Thoracic aorta (tissue), 2 donors: ENCODE results near the gene CWF19L1. TPM values are rescaled to one million over a fixed set of nuclear protein-coding genes. Genes with fewer than 3 reads are reported as not detected.
"Not testable (repeated sequence)": the region's sequence is repeated elsewhere in the genome, so short reads cannot be mapped to it uniquely, and the experiment has no call there.

Source experiments
- ATAC-seq: fragments of 150-250 bp; one replicate; pipeline ENCODE4 v1.8.0; 2017; ENCODE audit warnings: low read depth; ENCODE audit not compliant: insufficient number of reproducible peaks, low FRiP score
- DNase-seq: peaks from one replicate; pipeline ENCODE4 v3.0.0-alpha.2; 2020; ENCODE audit warnings: low spot score
- H3K27ac ChIP-seq, 2 donors: fragments of 200-600 bp; sonication (generic); 1 replicate in 1 of 2; 2 replicates in 1 of 2; pipeline ENCODE4 v1.5.1; 2016; ENCODE audit warnings: mild to moderate bottlenecking in 2 of 2, moderate library complexity in 2 of 2
- H3K27me3 ChIP-seq: fragments of 200-600 bp; sonication (generic); replicated peaks from 2 replicates; pipeline ENCODE4 v1.6.0; 2016; ENCODE audit warnings: mild to moderate bottlenecking; ENCODE audit not compliant: insufficient read depth
- H3K36me3 ChIP-seq: fragments of 200-600 bp; sonication (generic); one replicate; pipeline ENCODE4 v1.5.1; 2016
- H3K4me1 ChIP-seq, 2 donors: fragments of 200-600 bp; sonication (generic); 1 replicate in 1 of 2; 2 replicates in 1 of 2; pipeline versions ENCODE4 v1.5.1 to v1.6.0; 2016; ENCODE audit warnings: low read depth in 2 of 2, mild to moderate bottlenecking in 1 of 2; ENCODE audit not compliant: control insufficient read depth in 1 of 2
- H3K4me3 ChIP-seq: fragments of 200-600 bp; sonication (generic); 2 replicates; pipeline ENCODE4 v1.5.1; 2016; ENCODE audit warnings: mild to moderate bottlenecking
- H3K9me3 ChIP-seq: fragments of 200-600 bp; sonication (generic); 2 replicates; pipeline ENCODE4 v1.5.1; 2016
- total RNA-seq, 2 donors: library from RNA; depleted of rRNA; stranded (reverse); fragments of >200 nt; gene quantifications; one replicate each; pipeline versions ENCODE4 v1.1.0 to v1.2.3, GENCODE V29; 2016
- TF ChIP-seq, protein P1 (sequence below): fragments of 200-600 bp; sonication (generic); IDR thresholded peaks from one replicate; pipeline ENCODE4 v1.5.1; 2019; ENCODE audit warnings: antibody characterized with exemption

The CWF19L1 gene
- total RNA-seq, 2 donors from 2014 or later = 19.5 to 27.2 TPM

DNA sequence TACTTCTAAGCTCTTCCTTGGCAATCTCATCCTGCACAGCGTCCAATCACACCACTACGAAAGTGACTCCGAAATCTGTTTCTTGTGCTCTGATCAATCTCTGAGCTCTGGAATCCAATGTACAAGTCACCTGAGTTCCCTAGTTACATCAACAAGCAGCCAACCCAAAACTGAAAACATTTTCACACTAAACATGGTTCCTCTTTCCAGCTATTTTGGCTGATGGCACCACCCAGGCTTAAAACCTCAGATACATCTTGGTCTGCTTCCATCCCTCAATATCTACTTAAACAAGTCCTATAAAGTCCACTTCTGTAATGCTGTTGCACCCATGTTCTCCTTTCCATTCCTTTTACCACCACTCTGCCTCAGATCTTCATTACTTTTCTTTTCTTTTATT lies 15.5 kb upstream of the CWF19L1 start:
- Histone ChIP-seq H3K9me3 (no peaks in the 10 kb centered on the region), H3K27me3 (no peaks in the 10 kb centered on the region), H3K4me1 (peaks cover 17 to 41% of the 10 kb centered on the region in 2 donors), H3K27ac (no peak overlapping the region), H3K4me3 (no peak overlapping the region), H3K36me3 (peaks cover 15% of the 10 kb centered on the region)
- TF ChIP-seq, protein P1, sequence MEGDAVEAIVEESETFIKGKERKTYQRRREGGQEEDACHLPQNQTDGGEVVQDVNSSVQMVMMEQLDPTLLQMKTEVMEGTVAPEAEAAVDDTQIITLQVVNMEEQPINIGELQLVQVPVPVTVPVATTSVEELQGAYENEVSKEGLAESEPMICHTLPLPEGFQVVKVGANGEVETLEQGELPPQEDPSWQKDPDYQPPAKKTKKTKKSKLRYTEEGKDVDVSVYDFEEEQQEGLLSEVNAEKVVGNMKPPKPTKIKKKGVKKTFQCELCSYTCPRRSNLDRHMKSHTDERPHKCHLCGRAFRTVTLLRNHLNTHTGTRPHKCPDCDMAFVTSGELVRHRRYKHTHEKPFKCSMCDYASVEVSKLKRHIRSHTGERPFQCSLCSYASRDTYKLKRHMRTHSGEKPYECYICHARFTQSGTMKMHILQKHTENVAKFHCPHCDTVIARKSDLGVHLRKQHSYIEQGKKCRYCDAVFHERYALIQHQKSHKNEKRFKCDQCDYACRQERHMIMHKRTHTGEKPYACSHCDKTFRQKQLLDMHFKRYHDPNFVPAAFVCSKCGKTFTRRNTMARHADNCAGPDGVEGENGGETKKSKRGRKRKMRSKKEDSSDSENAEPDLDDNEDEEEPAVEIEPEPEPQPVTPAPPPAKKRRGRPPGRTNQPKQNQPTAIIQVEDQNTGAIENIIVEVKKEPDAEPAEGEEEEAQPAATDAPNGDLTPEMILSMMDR = no peak
- no peak for DNase-seq
- no peak for ATAC-seq

DNA sequence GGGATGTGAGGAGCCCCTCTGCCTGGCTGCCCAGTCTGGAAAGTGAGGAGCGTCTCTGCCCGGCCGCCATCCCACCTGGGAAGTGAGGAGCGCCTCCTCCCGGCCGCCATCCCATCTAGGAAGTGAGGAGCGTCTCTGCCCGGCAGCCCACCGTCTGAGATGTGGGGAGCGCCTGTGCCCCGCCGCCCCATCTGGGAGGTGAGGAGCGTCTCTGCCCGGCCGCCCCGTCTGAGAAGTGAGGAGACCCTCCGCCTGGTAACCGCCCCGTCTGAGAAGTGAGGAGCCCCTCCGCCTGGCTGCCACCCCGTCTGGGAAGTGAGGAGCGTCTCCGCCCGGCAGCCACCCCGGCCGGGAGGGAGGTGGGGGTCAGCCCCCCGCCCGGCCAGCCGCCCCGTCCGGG lies 9.5 kb upstream of the CWF19L1 start:
- H3K27me3 ChIP-seq, H3K9me3 ChIP-seq, H3K4me1 ChIP-seq, H3K27ac ChIP-seq, H3K4me3 ChIP-seq, ATAC-seq, DNase-seq: not testable (repeated sequence)
- peaks cover 29% of the 10 kb centered on the region for H3K36me3 ChIP-seq

DNA sequence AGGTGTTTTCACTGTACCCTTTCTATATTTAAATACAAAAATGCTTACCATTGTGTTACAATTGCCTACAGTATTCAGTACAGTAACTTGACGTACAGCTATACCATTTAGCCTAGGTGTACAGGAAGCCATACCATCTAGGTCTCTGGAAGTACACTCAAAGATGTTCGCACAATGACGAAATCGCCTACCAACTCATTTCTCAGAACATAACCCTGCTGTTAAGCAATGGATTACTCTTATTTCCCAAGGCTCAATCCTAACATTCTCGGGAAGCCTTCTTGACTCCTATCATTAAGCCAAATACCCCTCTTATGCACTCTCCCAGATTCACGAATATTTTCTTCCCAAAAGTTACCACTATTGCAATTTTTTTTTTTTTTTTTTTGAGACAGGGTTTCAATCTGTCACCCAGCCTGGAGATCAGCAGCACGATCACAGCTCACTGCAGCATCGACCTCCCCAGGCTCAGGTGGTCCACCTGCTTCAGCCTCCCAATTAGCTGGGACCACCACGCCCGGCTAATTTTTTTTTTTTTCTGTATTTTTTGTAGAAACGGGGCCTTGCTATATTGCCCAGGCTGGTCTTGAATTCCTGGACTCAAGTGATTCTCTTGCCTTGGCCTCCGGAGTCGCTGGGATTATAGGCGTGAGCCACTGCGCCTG lies 1.5 kb downstream of the CWF19L1 start:
- Histone ChIP-seq H3K36me3 (no peaks in the 10 kb centered on the region), H3K4me3 (peak overlapping the region; percentile 98), H3K27ac (no peak overlapping the region), H3K27me3 (no peaks in the 10 kb centered on the region), H3K9me3 (no peaks in the 10 kb centered on the region), H3K4me1 (peaks cover 14 to 20% of the 10 kb centered on the region in 2 donors)
- DNase-seq = no peak
- TF ChIP-seq, protein P1 = no peak
- ATAC-seq = no peak

DNA sequence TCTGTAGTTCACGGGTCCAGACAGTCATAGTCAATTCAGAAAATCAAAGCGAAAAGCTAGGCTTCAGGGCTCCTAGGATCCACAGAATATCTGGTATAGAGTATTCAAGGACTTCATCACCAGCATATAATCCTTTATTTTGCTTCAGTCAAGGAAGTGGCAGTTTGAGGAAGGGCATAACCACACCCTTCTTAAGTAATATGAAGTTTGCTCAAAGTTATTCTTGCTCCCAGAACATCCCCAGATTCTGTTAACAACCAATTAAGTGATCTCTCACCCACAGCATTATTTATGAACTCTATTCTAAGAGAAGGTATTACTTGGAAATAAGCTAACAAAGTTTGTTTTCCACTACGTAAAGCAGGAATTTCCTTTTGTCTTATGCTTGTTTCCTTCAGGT lies 13.2 kb downstream of the CWF19L1 start:
- no peaks in the 10 kb centered on the region for H3K27me3 ChIP-seq
- no peaks in the 10 kb centered on the region for H3K9me3 ChIP-seq
- DNase-seq = no peak
- no peak for ATAC-seq
- peaks cover 47% of the 10 kb centered on the region for H3K36me3 ChIP-seq
- TF ChIP-seq, protein P1 = no peak
- no peak overlapping the region for H3K27ac ChIP-seq
- no peaks in the 10 kb centered on the region for H3K4me1 ChIP-seq
- H3K4me3 ChIP-seq = no peak overlapping the region

DNA sequence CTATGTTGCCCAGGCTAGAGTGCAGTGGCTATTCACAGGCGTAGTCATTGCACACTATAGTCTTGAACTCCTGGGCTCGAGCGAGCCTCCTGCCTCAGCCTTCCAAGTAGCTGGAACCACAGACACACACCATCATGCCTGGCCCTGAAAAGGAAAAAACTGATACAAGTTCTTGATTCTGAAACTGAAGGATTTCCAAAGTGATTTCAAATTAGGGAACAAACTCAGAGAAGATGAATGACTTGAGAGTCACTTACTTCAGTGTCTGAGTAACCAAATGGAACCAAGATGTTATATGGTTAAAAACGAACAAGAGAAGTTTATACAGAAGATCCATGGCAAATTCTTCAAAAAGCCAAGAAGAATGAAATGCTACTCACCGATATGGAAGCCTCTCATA lies 14.4 kb downstream of the CWF19L1 start:
- TF ChIP-seq, protein P1 = no peak
- Histone ChIP-seq H3K27ac (no peak overlapping the region), H3K36me3 (peaks cover 48% of the 10 kb centered on the region), H3K27me3 (no peaks in the 10 kb centered on the region), H3K4me1 (no peaks in the 10 kb centered on the region), H3K4me3 (no peak overlapping the region), H3K9me3 (no peaks in the 10 kb centered on the region)
- ATAC-seq (no peak), DNase-seq (no peak)

DNA sequence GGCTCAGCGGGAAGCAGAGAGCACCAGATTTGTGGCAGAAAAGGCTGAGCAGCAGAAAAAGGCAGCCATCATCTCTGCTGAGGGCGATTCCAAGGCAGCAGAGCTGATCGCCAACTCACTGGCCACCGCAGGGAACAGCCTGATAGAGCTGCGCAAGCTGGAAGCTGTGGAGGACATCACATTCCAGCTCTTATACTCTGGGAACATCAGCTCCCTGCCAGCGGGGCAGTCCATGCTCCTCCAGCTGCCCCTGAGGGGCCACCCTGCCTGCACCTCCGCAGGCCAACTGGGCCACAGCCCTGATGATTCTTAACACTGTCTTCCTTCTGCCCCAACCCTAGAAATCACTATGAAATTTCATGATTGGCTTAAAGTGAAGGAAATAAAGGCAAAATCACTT lies 18.6 kb downstream of the CWF19L1 start:
- no peak for ATAC-seq
- Histone ChIP-seq H3K36me3 (peaks cover 54% of the 10 kb centered on the region), H3K4me1 (no peaks in the 10 kb centered on the region), H3K4me3 (no peak overlapping the region), H3K9me3 (no peaks in the 10 kb centered on the region), H3K27me3 (no peaks in the 10 kb centered on the region), H3K27ac (no peak overlapping the region)
- TF ChIP-seq, protein P1 = no peak
- DNase-seq = no peak
